ENCODE results near the gene TM4SF20.

DNA sequence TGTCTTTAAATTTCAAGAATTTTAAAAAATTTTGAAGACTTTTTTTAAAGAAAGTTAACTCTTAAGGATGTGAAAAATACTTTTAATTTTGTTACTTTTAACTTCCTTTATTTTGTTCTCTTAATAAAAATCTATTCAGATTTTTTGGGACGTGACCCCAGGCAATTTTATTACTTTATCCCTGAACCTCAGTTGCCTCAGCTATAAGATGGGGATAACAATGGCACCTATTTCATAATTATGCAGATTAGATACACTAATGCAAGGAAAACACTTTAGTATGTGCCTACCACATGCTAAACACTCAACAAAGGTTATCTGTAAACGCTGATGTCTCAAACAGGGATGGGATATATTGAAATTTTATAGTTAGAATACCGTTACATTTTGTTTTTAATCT lies 10.1 kb upstream of the TM4SF20 start:
- TF ChIP-seq CTCF (optimal IDR thresholded peaks at IDR 0.05 in 1 of 3, IDR thresholded peaks at IDR 0.05 in 1 of 3, conservative IDR thresholded peaks at IDR 0.05 in 1 of 3; ENCODE audit: extremely low read depth in 1 of 3, insufficient read depth in 2 of 3, low read length in 3 of 3) (no peak), EZH2 (IDR thresholded peaks at IDR 0.05; ENCODE audit: low read length) (no peak)

All from keratinocyte (primary cell).